Ramos (cell line): ENCODE data around the gene OR5B21.

ENCODE experiments used
- in situ Hi-C: fragments of 300-500 bp; cut with MboI; formaldehyde crosslinking; loops from one replicate; pipeline ENCODE4 v1.14.3; 2022; ENCODE audit warnings: low sequenced_read_pairs; ENCODE audit not compliant: unreplicated experiment

OR5B21 gene

DNA sequence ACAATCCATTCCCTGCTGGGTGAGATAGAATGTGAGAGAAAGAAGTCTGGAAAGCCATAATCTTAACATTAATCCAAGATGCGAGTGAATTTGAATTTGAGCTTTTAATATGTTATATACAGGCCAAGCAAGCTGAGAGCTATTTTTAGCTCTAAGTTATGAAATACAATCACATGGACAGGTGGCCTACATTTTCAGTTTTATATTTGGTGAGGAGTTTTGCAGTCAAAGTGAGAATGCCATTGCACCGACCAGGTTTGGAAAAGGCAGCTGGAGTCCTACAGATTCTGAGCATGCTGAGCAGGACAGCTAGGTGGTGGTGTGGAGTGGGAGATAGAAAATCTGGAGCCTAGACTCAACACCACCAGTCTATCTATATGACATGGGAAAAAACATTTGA lies 12.0 kb downstream of the OR5B21 start:
- in situ Hi-C loops = no loop called here

DNA sequence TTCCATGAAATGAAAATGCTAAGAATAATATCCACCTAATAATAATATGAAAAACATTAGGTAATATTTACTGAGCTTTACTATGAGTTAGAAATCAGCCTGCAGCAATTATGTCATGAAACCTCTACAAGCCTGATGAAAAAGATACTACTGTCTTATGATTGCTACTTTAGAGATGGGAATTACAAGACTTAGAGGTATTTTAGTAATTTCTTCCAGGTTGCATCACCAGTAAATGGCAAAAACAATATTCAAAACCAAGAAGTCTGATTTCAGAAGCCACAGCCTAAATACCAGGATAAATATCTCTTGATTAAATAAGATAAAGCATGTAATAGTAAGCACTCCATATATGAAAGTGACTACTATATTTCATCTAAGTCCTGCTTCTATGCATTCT lies 13.8 kb downstream of the OR5B21 start:
- in situ Hi-C loops = no loop called here

GRCh38 chr11:58493676-58494075 lies 14.2 kb downstream of the OR5B21 start:
- in situ Hi-C loops = no loop called here

DNA sequence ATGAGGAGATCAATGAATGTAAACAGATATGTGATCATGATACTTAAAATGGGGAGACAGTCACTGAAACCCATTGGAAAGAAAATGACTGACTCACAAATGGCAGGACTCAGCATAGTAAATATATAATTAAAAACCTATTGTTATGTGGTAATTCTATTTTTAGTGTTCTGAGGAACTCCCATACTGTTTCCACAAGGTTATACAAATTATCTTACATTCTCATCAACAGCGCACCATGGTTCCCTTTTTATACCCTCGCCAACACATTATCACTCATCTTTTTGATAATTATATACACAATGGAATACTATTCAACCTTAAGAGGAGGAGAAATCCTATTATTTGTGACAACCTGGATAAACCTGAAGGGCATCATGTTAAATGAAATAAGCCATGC lies 17.1 kb downstream of the OR5B21 start:
- in situ Hi-C loops = no loop called here

GRCh38 chr11:58487170-58487569 lies 20.7 kb downstream of the OR5B21 start:
- in situ Hi-C loops = no loop called here

DNA sequence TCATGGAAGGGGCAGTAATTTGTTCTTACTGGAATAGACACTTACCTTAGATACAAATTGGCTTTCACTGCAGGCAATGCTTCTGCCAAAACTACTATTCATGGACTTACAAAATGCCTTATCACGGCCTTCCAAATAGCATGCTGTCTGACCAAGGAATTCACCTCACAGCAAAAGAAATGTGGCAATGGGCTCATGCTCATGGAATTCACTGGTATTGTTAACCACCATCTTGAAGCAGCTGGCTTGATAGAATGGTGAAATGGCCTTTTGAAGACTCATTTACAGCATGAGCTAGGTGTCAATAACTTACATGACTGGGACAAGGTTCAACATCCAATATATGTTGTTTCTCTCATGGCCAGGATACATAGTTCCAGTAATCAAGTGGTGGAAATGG lies 21.9 kb downstream of the OR5B21 start:
- in situ Hi-C loops = no loop called here

GRCh38 chr11:58471892-58472291 lies 36.0 kb downstream of the OR5B21 start:
- in situ Hi-C loops = no loop called here

DNA sequence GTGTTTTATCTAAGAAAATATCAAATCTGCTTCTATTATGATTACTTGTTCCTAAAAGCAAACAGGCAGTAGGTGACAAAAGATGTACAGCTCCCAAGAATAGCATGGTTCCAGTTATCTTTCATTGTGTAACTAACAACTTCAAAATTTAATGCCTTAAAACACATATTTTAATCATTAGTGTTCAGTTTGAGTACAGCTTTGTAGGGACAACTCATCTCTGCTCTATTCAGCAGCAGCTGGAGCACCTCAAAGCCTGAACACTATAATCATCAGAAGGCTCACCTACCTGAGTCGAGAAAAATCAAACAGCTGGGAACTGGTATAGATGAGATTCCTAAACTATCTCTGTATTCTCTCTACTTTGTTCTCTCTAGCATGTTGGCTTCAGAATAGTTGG lies 41.6 kb downstream of the OR5B21 start:
- in situ Hi-C loops = no loop called here

DNA sequence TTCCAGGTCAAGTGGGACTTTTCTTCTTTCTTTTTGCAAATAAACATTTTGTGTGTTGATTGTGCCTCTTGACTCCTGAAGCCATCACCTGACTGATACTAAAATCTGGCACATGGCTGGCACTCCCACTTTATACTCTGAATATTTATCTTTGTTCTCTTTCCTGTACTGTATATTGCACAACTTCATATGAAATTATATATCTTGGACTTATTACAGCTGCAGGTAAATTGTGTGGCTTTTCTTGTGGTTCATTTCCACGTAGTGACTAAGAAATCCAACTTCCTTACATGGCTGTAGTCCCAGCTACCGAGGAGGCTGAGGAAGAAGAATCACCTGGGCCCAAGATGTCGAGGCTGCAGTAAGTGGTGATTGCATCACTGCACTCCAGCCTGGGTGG lies 42.2 kb downstream of the OR5B21 start:
- in situ Hi-C loops = no loop called here
